PC-9 (cell line): ENCODE measurements around the gene TUBGCP6. TPM values are rescaled to one million over a fixed set of nuclear protein-coding genes. Genes with fewer than 3 reads are reported as not detected.

Experiments used
- BruUV-seq: library from RNA; stranded (reverse); fragments of 400-500 nt; replicated peaks from 2 replicates; lab custom pipeline; 2021; lab: Mats Ljungman, UMichigan
- CTCF ChIA-PET: fragments of 300-600 bp; sonication (Branson Sonifier 250); formaldehyde crosslinking; loops from one replicate; lab custom pipeline; 2022; ENCODE audit warnings: antibody characterized with exemption; lab: Charles Lee
- POLR2A ChIA-PET: fragments of 300-600 bp; sonication (Branson Sonifier 250); formaldehyde crosslinking; loops from one replicate; lab custom pipeline; 2022; ENCODE audit warnings: antibody characterized with exemption; ENCODE audit not compliant: unreplicated experiment; lab: Charles Lee
- DNase-seq, 2 experiments: peaks; one replicate each; pipeline versions ENCODE4 v3.0.0 to v3.0.0-alpha.2; 2015 to 2022; ENCODE audit warnings: mixed read lengths in 1 of 2
- H2AFZ ChIP-seq: fragments of 200-600 bp; sonication (generic); 2 replicates; pipeline ENCODE4 v1.8.1; 2017; ENCODE audit warnings: antibody characterized with exemption
- H3F3A ChIP-seq: fragments of 200-600 bp; sonication (generic); 2 replicates; pipeline ENCODE4 v1.8.1; 2017; ENCODE audit warnings: antibody characterized with exemption, mild to moderate bottlenecking, low read depth; ENCODE audit not compliant: insufficient read depth
- H3K27ac ChIP-seq: fragments of 200-600 bp; sonication (generic); 2 replicates; pipeline ENCODE4 v1.6.1; 2016; ENCODE audit warnings: mixed run types
- H3K27me3 ChIP-seq: fragments of 200-600 bp; sonication (generic); 2 replicates; pipeline ENCODE4 v1.6.1; 2016; ENCODE audit warnings: low read depth, mixed run types; ENCODE audit not compliant: insufficient read depth
- H3K36me3 ChIP-seq: fragments of 200-600 bp; sonication (generic); 2 replicates; pipeline ENCODE4 v1.6.1; 2016; ENCODE audit warnings: low read depth, mixed run types
- H3K4me1 ChIP-seq: fragments of 200-600 bp; sonication (generic); replicated peaks from 2 replicates; pipeline ENCODE4 v1.6.1; 2016; ENCODE audit warnings: mixed run types; ENCODE audit not compliant: insufficient read depth
- H3K4me2 ChIP-seq: fragments of 200-600 bp; sonication (generic); 2 replicates; pipeline ENCODE4 v1.6.1; 2017; ENCODE audit warnings: mixed run types
- H3K4me3 ChIP-seq: fragments of 200-600 bp; sonication (generic); 2 replicates; pipeline ENCODE4 v1.6.1; 2016; ENCODE audit warnings: mixed run types
- H3K79me2 ChIP-seq: fragments of 200-600 bp; sonication (generic); 2 replicates; pipeline ENCODE4 v1.6.1; 2017; ENCODE audit warnings: low read depth, mixed run types
- H3K9me2 ChIP-seq: fragments of 200-600 bp; sonication (generic); 2 replicates; pipeline ENCODE4 v1.8.1; 2017; ENCODE audit warnings: mild to moderate bottlenecking; ENCODE audit not compliant: insufficient read depth
- H3K9me3 ChIP-seq: fragments of 200-600 bp; sonication (generic); 2 replicates; pipeline ENCODE4 v1.8.1; 2016; ENCODE audit warnings: low read depth; ENCODE audit not compliant: insufficient read depth
- H4K20me1 ChIP-seq: fragments of 200-600 bp; sonication (generic); 2 replicates; pipeline ENCODE4 v1.8.1; 2017; ENCODE audit not compliant: insufficient read depth
- EZH2 ChIP-seq: fragments of 200-600 bp; sonication (generic); IDR thresholded peaks from 2 replicates; pipeline ENCODE4 v1.8.0; 2017; ENCODE audit warnings: antibody characterized with exemption, low read depth
- intact Hi-C: fragments of 100-400 bp; cut with micrococcal nuclease; formaldehyde crosslinking; loops from one replicate; pipeline ENCODE4 v1.10.0; 2022; ENCODE audit not compliant: unreplicated experiment
- total RNA-seq: library from RNA; stranded (reverse); gene quantifications from 2 replicates; pipeline ENCODE4 v1.2.3, GENCODE V29; 2021
- TF ChIP-seq, protein P1 (sequence below): fragments of 200-600 bp; sonication (generic); conservative IDR thresholded peaks from 2 replicates; pipeline ENCODE4 v1.6.1; 2017; ENCODE audit warnings: mixed run types, antibody characterized with exemption, mild to moderate bottlenecking, moderate library complexity

Gene TUBGCP6
- total RNA-seq, 1 experiment from 2014 or later, result 31.3 TPM

DNA sequence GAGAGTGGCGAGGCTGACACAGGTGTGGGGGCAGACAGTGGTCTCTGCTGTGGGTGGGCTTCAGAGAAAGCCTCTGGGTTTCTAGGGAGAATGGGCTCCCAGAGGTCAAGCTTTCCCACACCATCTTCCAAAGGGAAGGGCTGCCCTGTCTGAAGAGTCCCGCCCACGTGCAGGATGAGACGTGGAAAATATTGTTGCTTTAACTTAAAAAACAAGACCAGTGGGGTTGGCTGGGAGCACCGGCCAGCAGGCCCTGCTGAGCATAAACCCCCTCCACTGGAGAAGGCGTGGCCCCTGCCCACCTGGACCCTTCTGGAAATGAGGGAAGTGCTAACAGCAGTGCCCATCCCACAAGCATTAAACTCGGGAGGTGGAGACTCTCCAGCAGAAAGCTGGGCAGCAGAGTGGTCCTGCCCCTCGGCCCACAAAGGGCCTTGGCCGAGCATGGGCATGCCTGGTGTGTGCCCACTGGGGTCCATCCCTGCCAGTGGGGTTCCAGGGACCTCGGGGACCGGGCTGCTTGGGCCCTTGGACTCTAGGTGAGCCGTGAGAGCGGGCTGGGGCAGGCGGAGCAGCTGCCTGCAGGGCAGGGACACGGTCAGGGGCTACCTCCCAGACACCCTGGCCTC lies 28.7 kb downstream of the TUBGCP6 start:
- CTCF ChIA-PET, result interaction anchor here (0.6 to 0.7 kb wide), 2 partner anchors 32 to 68 kb away, joined by 4 read pairs; no protein-coding TSS in a partner anchor
- Histone ChIP-seq H3K9me2 (no peaks in the 10 kb centered on the region), H3K36me3 (peaks cover 60% of the 10 kb centered on the region), H3K4me3 (no peak overlapping the region), H3F3A (peaks cover 54% of the 10 kb centered on the region; the same call in 1 of the 2 replicates), H3K79me2 (peaks cover 2% of the 10 kb centered on the region; the same call in 1 of the 2 replicates), H3K27me3 (no peaks in the 10 kb centered on the region), H2AFZ (no peak overlapping the region), H3K4me1 (no peaks in the 10 kb centered on the region), H4K20me1 (peaks cover 71% of the 10 kb centered on the region), H3K4me2 (no peak overlapping the region), H3K27ac (no peak overlapping the region), H3K9me3 (no peaks in the 10 kb centered on the region)
- POLR2A ChIA-PET, result no interaction called here
- TF ChIP-seq, protein P1, sequence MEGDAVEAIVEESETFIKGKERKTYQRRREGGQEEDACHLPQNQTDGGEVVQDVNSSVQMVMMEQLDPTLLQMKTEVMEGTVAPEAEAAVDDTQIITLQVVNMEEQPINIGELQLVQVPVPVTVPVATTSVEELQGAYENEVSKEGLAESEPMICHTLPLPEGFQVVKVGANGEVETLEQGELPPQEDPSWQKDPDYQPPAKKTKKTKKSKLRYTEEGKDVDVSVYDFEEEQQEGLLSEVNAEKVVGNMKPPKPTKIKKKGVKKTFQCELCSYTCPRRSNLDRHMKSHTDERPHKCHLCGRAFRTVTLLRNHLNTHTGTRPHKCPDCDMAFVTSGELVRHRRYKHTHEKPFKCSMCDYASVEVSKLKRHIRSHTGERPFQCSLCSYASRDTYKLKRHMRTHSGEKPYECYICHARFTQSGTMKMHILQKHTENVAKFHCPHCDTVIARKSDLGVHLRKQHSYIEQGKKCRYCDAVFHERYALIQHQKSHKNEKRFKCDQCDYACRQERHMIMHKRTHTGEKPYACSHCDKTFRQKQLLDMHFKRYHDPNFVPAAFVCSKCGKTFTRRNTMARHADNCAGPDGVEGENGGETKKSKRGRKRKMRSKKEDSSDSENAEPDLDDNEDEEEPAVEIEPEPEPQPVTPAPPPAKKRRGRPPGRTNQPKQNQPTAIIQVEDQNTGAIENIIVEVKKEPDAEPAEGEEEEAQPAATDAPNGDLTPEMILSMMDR, result no peak
- TF ChIP-seq EZH2, result no peak
- DNase-seq, result no peak
- no TSS peak for BruUV-seq
- intact Hi-C loops, result no loop called here

DNA sequence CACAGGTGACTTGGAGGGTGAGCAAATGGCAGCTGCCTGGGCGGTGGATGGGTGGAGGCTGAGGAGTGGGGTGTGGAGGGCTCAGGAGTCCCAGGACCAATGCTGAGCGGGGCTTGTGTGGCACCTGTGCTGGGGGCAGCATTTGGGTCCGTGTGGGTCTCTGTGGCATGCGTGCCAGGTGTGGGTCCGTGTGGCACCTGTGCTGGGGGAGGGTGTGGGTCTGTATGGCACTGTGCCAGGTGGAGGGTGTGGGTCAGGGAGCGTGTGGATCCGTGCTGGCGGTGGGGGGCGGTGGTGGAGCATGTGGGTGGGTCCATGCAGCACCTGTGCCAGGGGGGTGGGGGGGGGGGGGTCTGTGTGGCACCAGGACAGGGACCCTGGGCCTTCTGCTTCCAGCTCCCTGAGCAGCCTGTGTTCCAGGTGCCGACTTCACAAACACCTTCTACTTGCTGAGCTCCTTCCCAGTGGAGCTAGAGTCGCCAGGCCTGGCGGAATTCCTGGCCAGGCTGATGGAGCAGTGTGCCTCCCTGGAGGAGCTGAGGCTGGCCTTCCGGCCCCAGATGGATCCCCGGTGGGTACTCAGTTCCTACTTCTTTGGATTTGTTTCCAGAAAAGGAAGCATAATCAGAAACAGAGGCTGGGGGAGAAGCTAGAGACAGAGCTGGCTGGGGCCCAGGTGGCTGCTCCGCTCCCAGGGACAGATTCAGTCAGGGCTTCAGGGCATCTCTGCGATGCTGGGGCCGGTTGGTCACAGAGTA lies 29.3 kb downstream of the TUBGCP6 start:
- TF ChIP-seq, protein P1, result no peak
- intact Hi-C loops, result no loop called here
- no peak overlapping the region for H3K4me3 ChIP-seq
- H4K20me1 ChIP-seq, result peaks cover 78% of the 10 kb centered on the region
- peaks cover 55% of the 10 kb centered on the region; the same call in 1 of the 2 replicates for H3F3A ChIP-seq
- H3K9me3 ChIP-seq, result no peaks in the 10 kb centered on the region
- H2AFZ ChIP-seq, result no peak overlapping the region
- peaks cover 57% of the 10 kb centered on the region for H3K36me3 ChIP-seq
- no peak overlapping the region for H3K4me2 ChIP-seq
- peaks cover 4% of the 10 kb centered on the region; the same call in 1 of the 2 replicates for H3K79me2 ChIP-seq
- H3K27me3 ChIP-seq, result no peaks in the 10 kb centered on the region
- no peak for DNase-seq
- CTCF ChIA-PET, result interaction anchor here (0.6 to 0.7 kb wide), 2 partner anchors 32 to 67 kb away, joined by 4 read pairs; no protein-coding TSS in a partner anchor
- POLR2A ChIA-PET, result no interaction called here
- BruUV-seq, result no TSS peak
- H3K4me1 ChIP-seq, result no peaks in the 10 kb centered on the region
- H3K27ac ChIP-seq, result no peak overlapping the region
- no peaks in the 10 kb centered on the region for H3K9me2 ChIP-seq

DNA sequence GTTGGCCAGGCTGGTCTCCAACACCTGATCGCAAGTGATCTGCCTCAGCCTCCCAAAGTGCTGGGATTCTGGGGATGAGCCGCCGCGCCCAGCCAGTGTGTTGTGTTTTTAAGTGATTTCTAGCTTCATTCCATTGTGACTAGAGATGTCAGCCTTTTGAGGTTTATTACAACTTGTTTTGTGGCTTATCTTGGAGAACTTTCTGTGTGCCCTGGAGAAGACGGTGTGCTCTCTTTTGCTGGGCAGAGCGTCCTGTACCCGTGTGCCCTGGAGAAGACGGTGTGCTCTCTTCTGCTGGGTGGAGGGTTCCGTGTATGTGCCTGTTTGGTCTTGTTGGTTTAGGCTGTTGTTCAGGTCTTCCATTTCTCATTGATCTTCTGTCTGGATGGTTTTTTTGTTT lies 31.6 kb downstream of the TUBGCP6 start:
- H3K79me2 ChIP-seq, result peaks cover 4% of the 10 kb centered on the region; the same call in 1 of the 2 replicates

More for the DNA sequence above, 31.6 kb downstream of the TUBGCP6 start:
- peaks cover 80% of the 10 kb centered on the region for H4K20me1 ChIP-seq
- H3K4me2 ChIP-seq, result no peak overlapping the region
- no peaks in the 10 kb centered on the region for H3K9me3 ChIP-seq
- peaks cover 48% of the 10 kb centered on the region; the same call in 1 of the 2 replicates for H3F3A ChIP-seq
- no peaks in the 10 kb centered on the region for H3K9me2 ChIP-seq
- TF ChIP-seq, protein P1, result no peak
- no peak for TF ChIP-seq EZH2
- no peak overlapping the region for H2AFZ ChIP-seq
- H3K4me1 ChIP-seq, result no peaks in the 10 kb centered on the region
- H3K27ac ChIP-seq, result no peak overlapping the region
- intact Hi-C loops, result no loop called here
- H3K4me3 ChIP-seq, result no peak overlapping the region
- POLR2A ChIA-PET, result no interaction called here
- H3K27me3 ChIP-seq, result no peaks in the 10 kb centered on the region
- H3K36me3 ChIP-seq, result peaks cover 55% of the 10 kb centered on the region
- no peak for DNase-seq
- CTCF ChIA-PET, result no interaction called here
- no TSS peak for BruUV-seq
